ENCODE measurements around the gene BLID.

DNA sequence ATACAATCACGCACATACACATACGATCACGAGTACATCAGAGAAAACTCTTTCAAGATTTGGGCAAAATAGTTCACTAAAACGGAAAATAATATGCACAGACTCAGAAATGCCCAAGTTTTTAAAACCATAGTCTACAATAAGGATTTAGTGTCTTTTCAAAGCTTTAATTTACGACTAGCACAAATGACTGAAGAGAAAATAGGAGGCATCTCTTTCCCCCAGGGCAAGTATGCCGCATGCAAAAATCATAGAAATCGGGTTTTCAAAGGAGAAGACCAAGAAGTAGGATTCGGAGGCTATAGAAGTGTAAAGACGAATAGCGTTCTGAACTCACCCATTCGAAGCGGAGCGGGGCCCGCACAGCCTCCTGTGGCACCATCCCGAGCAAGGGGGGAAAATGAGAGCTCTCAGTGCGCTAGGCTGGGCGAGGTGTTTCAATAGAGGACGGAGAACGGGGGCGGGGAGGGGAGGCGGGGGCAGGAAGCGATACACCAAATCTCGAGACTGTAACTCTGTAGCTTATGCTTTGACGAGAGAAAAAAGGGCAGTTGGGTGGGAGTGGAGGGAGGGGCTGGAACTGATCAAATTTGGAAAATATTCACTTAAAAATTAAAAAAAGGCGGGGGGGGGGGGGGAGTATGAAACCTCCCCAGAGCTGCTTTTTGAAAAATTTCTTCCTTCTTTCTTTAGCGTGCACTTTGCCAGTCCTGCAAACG, 15.8 kb downstream of the BLID start:
- TF ChIP-seq EZH2 (IDR thresholded peaks at IDR 0.05; ENCODE audit: insufficient read depth, poor library complexity, severe bottlenecking), result no peak
- TF ChIP-seq EZH2phosphoT487 (IDR thresholded peaks at IDR 0.05; ENCODE audit: insufficient read depth, low read depth), result no peak

Data from GM23248 (cell line).